Suppressor macrophage treated with lipopolysaccharide for 4 hours (primary cell): ENCODE data around the gene SRBD1.

Experiments
- DNase-seq: peaks from one replicate; pipeline ENCODE4 v3.0.0-alpha.2; 2020

The SRBD1 gene

DNA sequence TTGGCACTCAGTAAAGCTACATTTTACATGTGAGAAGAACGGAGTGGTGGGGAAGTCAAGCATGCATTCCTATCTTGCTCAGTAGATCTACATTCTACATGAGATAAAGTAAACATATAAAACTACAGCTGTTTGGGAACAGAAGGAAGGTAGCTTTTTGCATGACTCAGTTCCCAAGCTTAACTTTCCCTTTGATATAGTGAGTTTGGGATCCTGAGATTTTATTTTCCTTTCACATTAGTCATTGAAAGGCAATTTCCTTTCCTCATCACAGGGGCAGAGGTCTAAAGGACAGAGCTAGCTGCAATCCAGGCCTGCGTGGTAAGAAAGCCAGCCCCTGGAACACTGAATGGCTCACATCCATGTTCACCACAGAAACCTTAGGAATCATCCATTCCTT, 257.2 kb downstream of the SRBD1 start:
- no peak for DNase-seq

DNA sequence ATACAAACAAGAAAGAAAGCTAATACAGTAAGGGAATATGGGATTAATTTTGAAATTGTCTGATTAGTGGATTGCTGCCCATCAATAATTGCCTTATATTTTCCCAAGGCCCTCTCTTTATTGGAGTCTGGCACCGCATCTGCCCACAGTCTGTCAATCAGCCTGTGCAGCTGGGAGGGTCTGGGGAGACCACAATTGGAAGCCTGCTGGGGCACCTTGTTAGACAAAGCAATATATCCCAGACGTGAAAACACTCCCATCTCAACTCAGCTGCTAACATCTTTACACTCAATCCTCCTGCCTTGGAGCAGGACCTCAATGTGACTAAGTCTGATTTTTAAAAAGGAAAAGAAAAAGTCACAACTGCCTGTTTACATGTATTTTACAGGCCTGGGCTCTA, 258.6 kb downstream of the SRBD1 start:
- no peak for DNase-seq

DNA sequence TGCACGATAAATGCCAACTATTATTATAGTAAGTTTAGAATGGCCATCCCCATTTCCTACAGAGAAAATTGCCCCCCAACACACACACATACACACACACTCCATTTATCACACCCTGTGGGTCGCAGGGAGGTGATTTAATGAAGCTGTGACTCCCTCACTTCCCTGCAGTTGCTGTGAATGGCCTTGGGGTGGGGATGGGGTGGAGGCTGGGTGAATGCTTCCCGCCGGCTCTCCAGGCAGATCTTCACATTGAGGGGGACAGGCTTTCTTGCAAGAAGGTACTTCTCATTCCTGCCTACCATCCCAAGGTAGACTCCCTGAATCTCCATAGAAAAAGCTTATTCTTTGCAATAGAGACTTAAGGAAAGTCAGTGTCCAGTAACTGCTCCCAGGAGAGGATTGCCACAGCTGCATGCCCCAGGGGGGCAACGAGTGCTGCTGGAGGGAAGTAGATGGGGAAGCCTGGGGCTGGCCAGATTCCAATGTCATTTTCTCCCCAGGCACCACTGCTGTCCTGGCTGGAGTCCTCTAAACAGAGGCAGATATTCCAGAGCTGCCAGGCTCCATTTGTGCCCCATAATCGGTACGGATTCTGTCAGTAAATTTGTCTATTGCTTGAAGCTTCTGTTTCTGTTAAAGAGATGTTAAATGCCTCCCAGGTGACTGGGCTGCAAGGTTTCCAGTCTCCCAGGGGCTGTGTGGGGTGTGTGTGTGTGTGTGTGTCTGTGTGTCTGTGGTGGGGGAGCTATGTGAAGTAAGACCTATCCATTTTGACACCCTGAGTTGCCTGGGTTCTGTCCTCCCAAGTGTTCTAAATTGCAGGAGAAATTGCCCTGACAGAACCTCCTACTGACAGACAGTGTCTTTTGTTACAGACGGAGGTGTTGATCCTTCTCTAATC, 265.5 kb downstream of the SRBD1 start:
- DNase-seq = no peak

DNA sequence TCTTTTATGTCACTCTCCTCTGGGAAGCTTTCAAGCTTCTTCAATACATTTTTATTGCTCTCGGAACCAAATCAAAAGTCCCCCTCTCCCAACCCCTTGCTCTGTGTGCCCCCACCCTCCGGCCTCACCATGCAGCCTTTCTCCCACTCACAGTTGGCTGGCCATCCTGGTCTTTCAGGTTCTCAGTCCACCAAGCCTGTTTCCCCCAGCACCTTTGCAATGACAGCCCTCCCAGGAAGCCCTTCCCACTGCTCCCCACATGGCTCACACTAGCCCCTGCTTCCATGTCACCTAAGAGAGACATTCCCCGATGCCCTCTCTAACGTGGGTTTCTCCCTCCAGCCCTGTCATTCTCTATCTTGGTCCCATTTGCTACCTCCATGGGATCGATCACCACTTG, 266.6 kb downstream of the SRBD1 start:
- no peak for DNase-seq

DNA sequence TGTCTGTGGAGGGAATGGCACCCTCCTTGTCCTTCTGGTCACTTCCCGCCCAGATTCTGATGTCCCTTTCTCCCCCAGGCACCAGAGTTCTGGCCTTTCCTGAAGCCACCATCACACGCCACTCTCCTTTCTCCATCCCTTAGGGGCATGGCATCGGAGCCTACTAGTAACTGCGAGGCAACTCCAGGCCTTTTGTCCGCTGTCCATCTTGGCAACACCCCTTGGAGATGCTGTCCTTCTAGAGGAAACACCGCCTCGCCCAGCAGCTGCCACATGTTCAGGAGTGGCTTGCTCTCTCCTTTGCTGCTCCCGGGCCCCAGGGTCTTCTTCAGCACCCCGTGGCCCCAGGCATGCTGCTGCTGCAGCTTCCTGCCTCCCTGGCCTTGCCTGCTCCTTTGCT, 267.0 kb downstream of the SRBD1 start:
- DNase-seq = no peak

DNA sequence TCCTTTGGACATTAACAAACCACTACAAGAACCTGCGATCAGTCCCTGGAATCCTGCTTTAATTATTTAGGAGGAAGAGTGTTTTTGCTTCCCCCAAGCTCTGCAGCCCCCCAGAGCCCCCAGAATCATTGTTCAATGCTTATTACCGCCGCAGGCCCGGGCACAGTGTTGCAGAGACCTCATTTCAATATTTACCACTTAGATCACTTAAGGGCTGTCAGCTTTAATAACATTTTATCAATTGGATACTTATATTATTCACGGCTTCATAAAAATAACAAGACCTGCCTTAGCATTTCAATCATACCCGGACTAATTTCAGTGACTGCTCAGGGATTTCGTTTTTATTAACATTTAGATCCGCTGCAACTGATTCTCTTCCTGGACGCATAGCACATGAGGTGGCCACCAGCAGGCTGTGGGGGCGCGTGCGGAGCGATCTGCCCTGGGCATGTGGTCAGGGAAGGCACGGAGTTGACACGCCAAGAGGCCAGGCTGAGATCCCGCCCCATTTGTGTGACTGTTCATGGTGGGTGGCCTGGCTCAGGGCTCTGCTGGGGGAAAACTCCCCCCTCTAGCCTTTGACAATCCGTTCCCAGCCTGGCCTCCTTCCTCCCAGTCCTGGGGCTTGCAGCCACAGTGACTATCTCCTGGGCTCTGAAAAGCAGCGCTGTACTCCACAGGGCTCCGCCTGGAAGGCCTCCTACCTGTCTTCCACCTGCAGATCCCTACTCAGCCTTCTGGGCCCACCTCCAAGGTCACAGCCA, 267.6 kb downstream of the SRBD1 start:
- no peak for DNase-seq

DNA sequence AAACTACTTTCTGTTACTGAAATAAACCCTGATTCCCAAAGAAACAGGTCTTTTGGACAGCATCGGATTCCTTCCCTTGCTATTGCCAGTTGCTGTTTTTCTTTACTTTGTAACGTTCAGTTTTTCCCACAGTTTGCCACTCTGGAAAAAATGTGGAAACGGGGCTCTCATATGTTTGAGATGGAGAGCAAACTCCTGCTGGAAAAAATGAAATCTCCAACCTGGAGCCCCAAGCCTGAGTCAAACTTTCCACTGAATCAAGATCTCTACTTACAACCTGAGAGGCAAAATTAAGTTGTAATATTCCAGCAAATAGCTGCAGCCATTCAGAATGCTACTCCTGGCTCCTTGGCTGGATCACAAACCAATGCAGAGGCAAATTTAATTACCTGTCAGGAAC, 270.7 kb downstream of the SRBD1 start:
- DNase-seq = no peak

DNA sequence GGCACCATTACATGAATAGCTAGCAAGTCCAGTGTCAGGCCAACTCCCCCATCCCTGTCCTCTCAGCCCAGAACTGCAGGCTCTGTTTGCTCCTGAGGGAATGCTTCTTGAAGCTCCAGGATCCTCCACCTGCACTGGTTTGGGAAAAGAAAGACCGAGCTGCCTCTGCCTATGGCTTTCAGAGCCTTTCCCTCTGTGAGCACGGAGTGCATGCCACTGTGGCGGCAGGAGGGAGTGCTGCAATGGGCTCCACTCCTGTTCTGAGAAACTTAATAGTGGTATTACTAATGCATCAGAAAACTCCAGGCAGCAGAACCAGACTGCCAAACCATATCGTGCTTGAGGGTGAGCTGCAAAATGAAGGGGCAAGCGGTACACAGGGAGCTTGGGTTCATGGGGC, 271.8 kb downstream of the SRBD1 start:
- no peak for DNase-seq
